Spleen (tissue), 11 donors: ENCODE data around the gene ARL15. TPM values are rescaled to one million over a fixed set of nuclear protein-coding genes. Genes with fewer than 3 reads are reported as not detected.

Experiments used
- DNase-seq: peaks from one replicate; pipeline ENCODE4 v3.0.0-alpha.2; 2020
- H3K27ac ChIP-seq, 8 donors: fragments of 200-600 bp; sonication (generic) in 7 of 8; 1 replicate in 4 of 8; 2 replicates in 4 of 8; pipeline versions ENCODE4 v1.5.0 to v1.8.0; 2016 to 2021; ENCODE audit warnings: inconsistent platforms in 4 of 8, mild to moderate bottlenecking in 4 of 8, moderate library complexity in 1 of 8
- H3K27me3 ChIP-seq, 7 donors: fragments of 200-600 bp; sonication (generic) in 6 of 7; replicated peaks in 1 of 7; 1 replicate in 4 of 7; 2 replicates in 3 of 7; pipeline versions ENCODE4 v1.5.0 to v1.8.0; 2016 to 2021; ENCODE audit warnings: inconsistent platforms in 3 of 7, mild to moderate bottlenecking in 1 of 7
- H3K36me3 ChIP-seq, 6 donors: fragments of 200-600 bp; sonication (generic) in 5 of 6; 1 replicate in 4 of 6; 2 replicates in 2 of 6; pipeline versions ENCODE4 v1.5.0 to v1.8.0; 2016 to 2021; ENCODE audit warnings: inconsistent platforms in 2 of 6
- H3K4me1 ChIP-seq, 6 donors: fragments of 200-600 bp; sonication (generic) in 5 of 6; 1 replicate in 3 of 6; 2 replicates in 3 of 6; pipeline versions ENCODE4 v1.5.0 to v1.8.0; 2016 to 2021; ENCODE audit warnings: inconsistent platforms in 3 of 6
- H3K4me3 ChIP-seq, 8 donors: fragments of 200-600 bp; sonication (generic) in 7 of 8; 1 replicate in 4 of 8; 2 replicates in 4 of 8; pipeline versions ENCODE4 v1.5.0 to v1.8.0; 2016 to 2021; ENCODE audit warnings: inconsistent platforms in 4 of 8, mild to moderate bottlenecking in 4 of 8, moderate library complexity in 2 of 8
- H3K9me3 ChIP-seq, 8 donors: fragments of 200-600 bp; sonication (generic) in 7 of 8; 1 replicate in 4 of 8; 2 replicates in 4 of 8; pipeline versions ENCODE4 v1.5.0 to v1.8.0; 2016 to 2021; ENCODE audit warnings: inconsistent platforms in 4 of 8
- POLR2A ChIP-seq, 3 donors: fragments of 450-650 bp; IDR thresholded peaks; one replicate each; pipeline ENCODE4 v1.5.1; 2017; ENCODE audit warnings: antibody characterized with exemption in 3 of 3, mild to moderate bottlenecking in 1 of 3
- POLR2AphosphoS5 ChIP-seq, 3 donors: sonication (generic); formaldehyde crosslinking; IDR thresholded peaks; one replicate each; pipeline ENCODE4 v1.5.1; 2017; ENCODE audit warnings: antibody characterized with exemption in 3 of 3
- WGBS, 5 donors: extraction: QIAGEN DNeasy Blood & Tissue Kit in 3 of 5; methylation state at CpG; one replicate each; pipeline versions ENCODE4 v1.1.5 to v1.1.7; 2013 to 2018; 5-methylcytosine and 5-hydroxymethylcytosine counted together
- intact Hi-C: fragments of 100-400 bp; cut with DNase I; formaldehyde crosslinking; loops from one replicate; pipeline ENCODE4 v1.15.0; 2023; ENCODE audit warnings: low total_unique reads
- polyA plus RNA-seq, 3 donors: library from polyadenylated mRNA; stranded (reverse); fragments of 200-250 nt; gene quantifications; one replicate each; pipeline ENCODE4 v1.2.1, GENCODE V29; 2013
- total RNA-seq, 7 donors: library from RNA; depleted of rRNA in 3 of 7; stranded (reverse); fragments of >200 nt in 3 of 7; fragmentation: NEBNext Ultra II Directional in 4 of 7; extraction: Animal tissue kit (Norgen Biotek cat#: 25700) in 4 of 7; gene quantifications; one replicate each; pipeline versions ENCODE4 v1.1.0 to v1.2.1, GENCODE V29; 2016 to 2021
- TF ChIP-seq, protein P1 (sequence below), 11 experiments: fragments of 200-600 bp in 7 of 11; fragments of 450-650 bp in 4 of 11; sonication (generic) in 4 of 11; IDR thresholded peaks in 8 of 11; conservative IDR thresholded peaks in 3 of 11; 1 replicate in 7 of 11; 2 replicates in 4 of 11; pipeline versions ENCODE4 v1.4.0 to v1.8.0; 2016 to 2021; ENCODE audit warnings: antibody characterized with exemption in 11 of 11, inconsistent platforms in 4 of 11, mild to moderate bottlenecking in 1 of 11
- donor health status: healthy with polysubstance abuse.
- donor health status: DM: no; HTN: no; CAD: no; lungs with moderate emphysema.
- donor health status: DM: no; HTN: no; CAD: no.
- donor health status: Bipolar disorder and iron deficiency.
- donor health status: healthy.
- donor health status: DM: no; HTN: no; CAD: no.
- donor health status: DM: yes; HTN: yes; CAD: no.

Gene ARL15
- total and polyA plus RNA-seq, 10 donors: 6.3 to 70.2 (median 37.1) TPM

DNA sequence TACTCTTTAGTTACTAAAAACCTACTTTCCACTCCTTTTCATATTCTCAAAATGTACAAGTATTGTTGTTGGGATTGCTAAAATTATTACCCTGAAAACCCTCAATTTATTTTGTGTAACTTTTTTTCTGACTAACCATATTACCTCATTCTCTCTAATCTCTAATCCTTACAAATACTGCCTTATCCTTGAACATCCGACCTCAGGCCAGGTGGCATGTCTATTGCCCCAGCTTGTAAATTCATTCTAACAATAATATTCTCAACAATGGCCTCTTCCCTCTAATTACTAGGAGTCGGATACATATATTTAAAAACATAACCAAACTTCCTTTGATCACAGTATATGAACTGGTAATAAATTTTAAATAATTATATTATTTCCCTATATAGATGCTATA lies 25.8 kb downstream of the ARL15 start:
- intact Hi-C loops: no loop called here
- Histone ChIP-seq H3K27me3 (no peaks in the 10 kb centered on the region), H3K36me3 (peaks cover 0 to 8% (median 0%) of the 10 kb centered on the region in 6 donors), H3K9me3 (peaks cover 0 to 26% (median 14%) of the 10 kb centered on the region in 8 donors), H3K4me3 (no peak overlapping the region), H3K4me1 (peaks cover 0 to 7% (median 0%) of the 10 kb centered on the region in 6 donors), H3K27ac (no peak overlapping the region)
- WGBS, 5 donors: 78 to 87% (median 84%) methylated on average over 2 of the region's 2 CpGs
- no peak for TF ChIP-seq POLR2AphosphoS5 (IDR thresholded peaks at IDR 0.05)
- TF ChIP-seq POLR2A (IDR thresholded peaks at IDR 0.05): no peak
- TF ChIP-seq, protein P1, sequence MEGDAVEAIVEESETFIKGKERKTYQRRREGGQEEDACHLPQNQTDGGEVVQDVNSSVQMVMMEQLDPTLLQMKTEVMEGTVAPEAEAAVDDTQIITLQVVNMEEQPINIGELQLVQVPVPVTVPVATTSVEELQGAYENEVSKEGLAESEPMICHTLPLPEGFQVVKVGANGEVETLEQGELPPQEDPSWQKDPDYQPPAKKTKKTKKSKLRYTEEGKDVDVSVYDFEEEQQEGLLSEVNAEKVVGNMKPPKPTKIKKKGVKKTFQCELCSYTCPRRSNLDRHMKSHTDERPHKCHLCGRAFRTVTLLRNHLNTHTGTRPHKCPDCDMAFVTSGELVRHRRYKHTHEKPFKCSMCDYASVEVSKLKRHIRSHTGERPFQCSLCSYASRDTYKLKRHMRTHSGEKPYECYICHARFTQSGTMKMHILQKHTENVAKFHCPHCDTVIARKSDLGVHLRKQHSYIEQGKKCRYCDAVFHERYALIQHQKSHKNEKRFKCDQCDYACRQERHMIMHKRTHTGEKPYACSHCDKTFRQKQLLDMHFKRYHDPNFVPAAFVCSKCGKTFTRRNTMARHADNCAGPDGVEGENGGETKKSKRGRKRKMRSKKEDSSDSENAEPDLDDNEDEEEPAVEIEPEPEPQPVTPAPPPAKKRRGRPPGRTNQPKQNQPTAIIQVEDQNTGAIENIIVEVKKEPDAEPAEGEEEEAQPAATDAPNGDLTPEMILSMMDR (IDR thresholded peaks at IDR 0.05 in 8 of 11, conservative IDR thresholded peaks at IDR 0.05 in 3 of 11): no peak
- DNase-seq: no peak

DNA sequence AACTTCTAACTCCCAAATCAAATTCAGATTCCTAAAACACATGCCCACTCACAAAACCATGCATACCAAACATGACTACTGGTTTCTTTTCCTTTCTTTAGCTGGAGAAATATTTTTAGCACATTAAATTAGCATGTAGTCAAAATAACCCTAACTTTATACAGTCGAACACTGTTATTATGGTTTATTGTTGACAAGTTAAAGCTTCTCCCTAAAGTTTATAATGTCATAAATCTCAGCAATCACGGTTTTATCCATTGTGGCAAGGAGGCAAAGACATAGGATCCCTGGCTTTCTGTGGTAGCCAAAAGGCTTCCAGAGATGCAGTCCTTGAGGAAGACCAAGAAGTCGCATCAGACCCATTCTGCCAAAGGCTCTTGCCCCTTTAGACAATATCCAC lies 27.5 kb downstream of the ARL15 start:
- intact Hi-C loops: no loop called here
- Histone ChIP-seq H3K9me3 (peaks cover 0 to 17% (median 10%) of the 10 kb centered on the region in 8 donors), H3K4me1 (peaks cover 0 to 4% (median 0%) of the 10 kb centered on the region in 6 donors), H3K4me3 (no peak overlapping the region), H3K27ac (no peak overlapping the region), H3K27me3 (no peaks in the 10 kb centered on the region), H3K36me3 (peaks cover 0 to 11% (median 0%) of the 10 kb centered on the region in 6 donors)
- WGBS, 5 donors: 64 to 94% (median 78%) methylated on average over 3 of the region's 3 CpGs
- no peak for DNase-seq
- TF ChIP-seq, protein P1 (IDR thresholded peaks at IDR 0.05 in 8 of 11, conservative IDR thresholded peaks at IDR 0.05 in 3 of 11): no peak
- TF ChIP-seq POLR2AphosphoS5 (IDR thresholded peaks at IDR 0.05) (no peak), POLR2A (IDR thresholded peaks at IDR 0.05) (no peak)

DNA sequence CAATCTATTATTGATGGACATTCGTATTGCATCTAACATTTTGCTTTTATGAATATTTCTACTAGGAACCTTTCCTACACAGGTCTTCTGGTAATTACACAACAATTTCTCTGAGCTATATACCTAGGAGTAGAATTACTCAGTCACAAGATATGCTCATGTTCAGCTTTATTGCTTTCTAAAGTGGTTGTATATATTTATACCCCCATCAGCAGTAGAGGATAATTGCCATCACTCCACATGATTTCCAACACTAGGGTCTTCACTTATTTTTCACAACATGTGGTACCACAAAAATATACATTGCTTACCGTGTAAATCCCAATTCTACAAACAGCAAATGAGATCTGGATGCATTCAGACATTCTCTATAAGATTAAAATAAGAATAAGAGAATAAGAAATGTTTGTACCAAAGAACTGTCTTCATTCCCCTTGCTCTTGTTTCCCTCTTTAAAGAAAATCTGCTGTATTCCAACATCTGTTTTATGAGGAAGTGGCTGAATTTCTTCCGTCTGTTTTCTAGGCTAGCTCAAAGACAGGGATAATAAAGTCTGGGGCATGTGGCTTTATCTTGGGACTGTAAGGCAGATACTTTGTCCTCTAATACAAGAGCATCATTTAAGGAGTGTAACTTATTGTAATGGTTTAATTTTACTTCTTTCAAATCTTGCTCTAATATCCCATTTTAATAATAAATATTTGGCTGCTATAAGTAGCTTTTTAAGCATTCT lies 28.2 kb downstream of the ARL15 start:
- Histone ChIP-seq H3K27me3 (no peaks in the 10 kb centered on the region), H3K9me3 (peaks cover 0 to 12% (median 7%) of the 10 kb centered on the region in 8 donors), H3K4me3 (no peak overlapping the region), H3K4me1 (peaks cover 0 to 4% (median 0%) of the 10 kb centered on the region in 6 donors), H3K36me3 (peaks cover 0 to 11% (median 0%) of the 10 kb centered on the region in 6 donors), H3K27ac (no peak overlapping the region)
- TF ChIP-seq POLR2A (IDR thresholded peaks at IDR 0.05) (no peak), POLR2AphosphoS5 (IDR thresholded peaks at IDR 0.05) (no peak)
- TF ChIP-seq, protein P1 (IDR thresholded peaks at IDR 0.05 in 8 of 11, conservative IDR thresholded peaks at IDR 0.05 in 3 of 11): no peak
- 90 to 95% (median 93%) methylated on average over 3 of the region's 3 CpGs for WGBS, 5 donors
- no peak for DNase-seq
- intact Hi-C loops: no loop called here

DNA sequence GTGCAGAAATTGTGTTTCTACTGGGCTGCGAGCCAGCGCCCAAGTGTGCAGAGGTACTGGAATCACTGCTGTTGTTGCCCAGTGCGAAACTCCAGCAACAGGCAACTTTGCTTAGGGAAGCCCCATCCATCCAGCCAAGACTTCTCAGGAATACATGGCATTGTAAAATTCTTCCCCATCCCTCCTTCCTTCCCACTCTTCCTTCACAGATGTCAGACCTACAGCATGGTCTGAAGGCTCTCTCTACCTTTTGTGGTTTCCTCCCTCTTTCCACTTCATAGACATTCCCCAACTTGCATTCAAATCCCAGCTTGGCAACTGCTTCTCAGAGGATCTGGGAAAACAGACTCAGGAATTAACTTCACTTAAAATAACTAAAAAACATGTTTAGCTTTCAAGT lies 30.4 kb downstream of the ARL15 start:
- TF ChIP-seq POLR2A (IDR thresholded peaks at IDR 0.05): no peak
- TF ChIP-seq POLR2AphosphoS5 (IDR thresholded peaks at IDR 0.05): no peak
- TF ChIP-seq, protein P1 (IDR thresholded peaks at IDR 0.05 in 8 of 11, conservative IDR thresholded peaks at IDR 0.05 in 3 of 11): no peak
- intact Hi-C loops: no loop called here
- DNase-seq: no peak
- H3K27me3 ChIP-seq: no peaks in the 10 kb centered on the region
- no peak overlapping the region for H3K4me3 ChIP-seq
- peaks cover 0 to 11% (median 2%) of the 10 kb centered on the region in 8 donors for H3K9me3 ChIP-seq
- no peak overlapping the region for H3K27ac ChIP-seq
- 63 to 100% (median 94%) methylated on average over 3 of the region's 3 CpGs for WGBS, 5 donors
- H3K4me1 ChIP-seq: no peaks in the 10 kb centered on the region
- peaks cover 0 to 11% (median 0%) of the 10 kb centered on the region in 6 donors for H3K36me3 ChIP-seq
